ENCODE data around the gene SPRED3.
"Not testable (repeated sequence)": the region's sequence is repeated elsewhere in the genome, so short reads cannot be mapped to it uniquely, and the experiment has no call there.

Gene SPRED3

DNA sequence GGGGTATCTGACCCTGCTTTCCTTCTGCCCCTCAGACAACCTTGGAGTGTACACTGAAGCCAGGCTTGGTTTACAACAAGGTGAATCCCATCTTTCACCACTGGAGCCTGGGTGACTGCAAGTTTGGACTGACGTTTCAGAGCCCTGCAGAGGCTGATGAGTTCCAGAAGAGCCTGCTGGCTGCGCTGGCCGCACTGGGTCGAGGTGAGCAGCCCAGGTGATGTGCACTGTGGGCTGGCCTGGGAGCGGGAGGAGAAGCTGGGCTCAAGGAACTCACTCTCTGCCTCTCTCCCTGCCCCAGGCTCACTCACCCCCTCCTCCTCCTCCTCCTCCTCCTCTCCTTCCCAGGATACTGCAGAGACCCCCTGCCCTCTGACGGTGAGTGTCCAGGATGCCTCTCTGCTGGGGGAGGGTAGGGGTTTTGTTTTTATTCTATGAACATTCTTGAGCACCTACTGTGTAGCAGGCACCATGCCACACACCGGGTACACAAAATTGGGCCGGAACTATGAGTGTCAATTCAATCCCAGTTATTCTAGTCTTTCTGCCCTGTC lies 3.5 kb downstream of the SPRED3 start:
- DNase-seq (ENCODE audit: low spot score), result no peak

DNA sequence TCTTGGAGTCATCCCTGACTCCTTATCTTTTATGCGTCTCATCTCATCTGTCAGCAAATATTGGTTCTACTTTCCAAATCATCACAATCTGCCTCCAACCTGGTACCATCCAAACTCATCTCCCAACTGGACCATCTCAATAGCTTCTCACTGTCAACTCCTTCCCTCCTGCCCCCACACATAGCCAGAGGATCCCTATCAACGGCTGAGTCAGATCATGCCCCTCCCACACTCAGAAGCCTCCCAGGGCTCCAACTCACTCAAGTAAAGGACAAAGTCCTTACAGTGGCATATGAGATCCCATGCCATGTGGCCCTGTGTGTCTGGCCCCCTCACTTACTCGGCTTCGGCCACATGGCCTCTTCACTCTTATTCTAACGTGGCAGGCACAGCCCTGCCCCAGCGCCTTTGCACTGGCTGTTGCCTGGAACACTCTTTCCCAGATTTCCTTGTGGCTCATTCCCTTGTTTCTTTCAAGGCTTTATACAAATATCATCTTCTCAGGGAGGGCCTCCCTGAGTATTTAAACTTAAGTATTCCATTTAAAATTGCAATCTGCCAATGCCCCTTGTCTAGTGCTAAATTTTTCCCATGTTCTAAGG lies 4.3 kb downstream of the SPRED3 start:
- DNase-seq (ENCODE audit: low spot score), result no peak

DNA sequence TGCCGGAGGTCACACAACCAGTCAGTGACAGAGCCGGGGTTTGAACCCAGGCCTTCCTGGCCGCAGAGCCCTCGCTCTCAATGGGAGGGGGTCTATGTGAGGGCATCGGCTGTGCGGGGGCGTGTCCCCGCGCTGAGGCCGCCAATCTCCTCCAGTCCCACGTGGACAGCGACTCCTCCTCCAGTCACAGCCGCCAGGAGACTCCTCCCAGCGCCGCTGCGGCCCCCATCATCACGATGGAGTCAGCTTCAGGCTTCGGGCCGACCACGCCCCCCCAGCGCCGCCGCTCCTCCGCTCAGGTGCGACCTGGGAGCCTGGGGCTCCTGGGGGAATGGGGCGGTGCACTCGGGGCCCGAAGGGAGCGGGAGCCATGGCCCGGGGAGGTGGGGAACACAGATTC lies 6.0 kb downstream of the SPRED3 start:
- no peak for DNase-seq (ENCODE audit: low spot score)

DNA sequence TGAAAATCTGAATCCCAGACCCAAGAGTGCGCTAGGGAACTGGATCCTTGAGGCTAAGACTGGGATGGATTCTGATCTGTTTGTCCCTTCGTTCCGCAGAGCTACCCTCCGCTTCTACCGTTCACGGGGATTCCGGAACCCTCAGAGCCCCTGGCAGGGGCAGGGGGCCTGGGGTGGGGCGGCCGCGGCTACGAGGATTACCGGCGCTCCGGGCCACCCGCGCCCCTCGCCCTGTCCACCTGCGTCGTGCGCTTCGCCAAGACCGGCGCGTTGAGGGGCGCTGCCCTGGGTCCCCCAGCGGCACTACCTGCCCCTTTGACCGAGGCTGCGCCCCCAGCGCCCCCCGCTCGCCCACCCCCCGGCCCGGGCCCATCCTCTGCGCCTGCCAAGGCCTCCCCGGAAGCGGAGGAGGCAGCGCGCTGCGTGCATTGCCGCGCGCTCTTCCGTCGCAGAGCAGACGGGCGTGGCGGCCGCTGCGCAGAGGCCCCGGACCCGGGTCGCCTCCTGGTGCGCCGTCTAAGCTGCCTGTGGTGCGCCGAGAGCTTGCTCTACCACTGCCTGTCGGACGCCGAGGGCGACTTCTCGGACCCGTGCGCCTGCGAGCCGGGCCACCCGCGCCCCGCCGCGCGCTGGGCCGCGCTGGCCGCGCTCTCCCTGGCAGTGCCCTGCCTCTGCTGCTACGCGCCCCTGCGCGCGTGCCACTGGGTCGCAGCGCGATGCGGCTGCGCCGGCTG lies 7.1 kb downstream of the SPRED3 start:
- DNase-seq (ENCODE audit: low spot score), result no peak

DNA sequence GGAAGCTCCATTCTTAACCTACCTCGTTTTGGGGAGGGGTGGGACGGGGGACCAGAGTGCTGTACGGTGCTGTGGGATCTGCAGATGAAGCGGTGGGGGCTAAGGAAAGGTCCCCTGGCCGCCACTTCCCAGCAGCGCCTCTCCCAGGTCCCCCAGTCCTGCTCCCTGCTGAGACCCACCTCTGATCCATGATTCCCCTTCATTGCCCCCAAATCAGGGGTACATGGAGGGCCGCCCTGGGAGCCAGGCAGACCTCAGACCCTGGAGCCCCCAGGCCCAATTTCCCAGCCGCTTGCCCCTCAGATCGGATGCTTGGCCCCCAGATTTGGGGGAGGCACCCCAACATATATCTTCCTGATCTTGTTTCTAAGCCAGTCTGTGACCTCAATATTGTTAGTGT lies 10.6 kb downstream of the SPRED3 start:
- DNase-seq (ENCODE audit: low spot score), result no peak

DNA sequence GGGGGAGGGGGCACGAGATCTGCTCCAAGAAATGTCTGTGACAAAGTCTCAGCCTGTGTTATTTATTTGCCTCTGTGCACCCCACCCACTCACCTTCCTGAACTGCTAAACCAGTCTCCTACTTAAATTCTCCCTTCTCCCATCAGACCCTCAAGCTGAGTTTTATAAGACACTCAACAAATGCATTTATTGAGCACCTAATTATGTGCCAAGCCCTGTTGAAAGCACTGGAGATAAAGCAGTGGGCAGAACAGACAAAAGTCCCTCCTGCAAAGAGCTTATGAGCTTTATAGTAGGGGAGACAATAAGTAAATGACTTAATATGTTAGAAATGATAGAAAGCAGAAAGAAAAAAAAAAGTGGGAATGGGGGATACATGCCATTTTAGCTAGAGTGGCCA lies 11.0 kb downstream of the SPRED3 start:
- DNase-seq (ENCODE audit: low spot score), result no peak

DNA sequence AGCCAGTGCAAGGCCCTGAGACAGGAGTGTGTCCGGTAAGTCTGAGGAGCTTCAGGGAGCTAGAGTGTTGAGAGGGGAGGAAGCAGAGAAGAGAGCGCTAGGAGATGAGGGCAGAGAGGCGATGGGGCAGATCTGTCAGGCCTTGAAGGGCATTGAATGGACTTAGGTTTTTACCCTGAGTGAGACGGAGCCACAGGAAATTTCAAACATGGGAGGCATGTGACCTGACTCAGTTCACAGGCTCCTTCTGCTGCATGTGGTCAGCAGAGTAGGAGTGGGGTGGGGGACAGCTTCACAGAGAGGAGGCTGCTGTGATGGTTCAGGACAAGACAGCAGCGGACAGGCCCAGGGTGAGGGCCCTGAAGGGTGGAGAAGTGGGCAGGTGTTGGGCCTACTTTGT lies 11.9 kb downstream of the SPRED3 start:
- DNase-seq (ENCODE audit: low spot score), result no peak

DNA sequence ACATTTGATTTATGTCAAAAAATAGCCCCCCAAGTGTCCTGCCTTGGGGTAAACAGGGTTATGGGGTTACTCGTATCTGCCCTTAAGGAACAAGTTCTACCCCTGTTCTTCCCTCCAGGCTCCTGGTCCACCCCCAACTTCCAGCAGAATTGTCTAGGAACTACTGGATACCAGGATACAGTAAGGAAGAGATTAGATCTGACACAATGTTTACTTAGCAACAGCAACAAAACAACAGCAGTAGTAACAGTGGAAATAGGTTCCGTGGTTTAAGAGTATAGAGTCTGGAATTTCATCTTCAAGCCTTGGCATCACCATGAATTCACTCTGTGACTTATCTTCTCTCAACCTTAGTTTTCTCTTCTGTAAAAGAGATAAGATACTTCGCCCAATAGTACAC lies 12.7 kb downstream of the SPRED3 start:
- DNase-seq (ENCODE audit: low spot score), result no peak

DNA sequence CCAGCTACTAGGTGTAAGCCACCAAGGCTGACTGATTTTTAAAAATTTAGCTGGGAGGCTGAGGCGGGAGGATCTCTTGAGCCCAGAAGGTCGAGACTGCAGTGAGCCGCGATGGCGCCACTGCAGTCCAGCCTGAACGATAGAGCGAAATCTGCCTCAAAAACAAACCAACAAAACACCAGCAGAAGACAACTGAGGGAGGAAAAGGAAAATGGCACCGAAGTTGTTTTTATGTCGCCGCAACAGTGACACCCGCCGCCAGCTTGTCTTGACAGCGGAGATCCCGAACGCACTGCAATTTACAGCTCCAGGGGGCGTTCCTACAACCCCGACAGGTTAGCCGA lies 14.1 kb downstream of the SPRED3 start:
- DNase-seq (ENCODE audit: low spot score), result no peak

DNA sequence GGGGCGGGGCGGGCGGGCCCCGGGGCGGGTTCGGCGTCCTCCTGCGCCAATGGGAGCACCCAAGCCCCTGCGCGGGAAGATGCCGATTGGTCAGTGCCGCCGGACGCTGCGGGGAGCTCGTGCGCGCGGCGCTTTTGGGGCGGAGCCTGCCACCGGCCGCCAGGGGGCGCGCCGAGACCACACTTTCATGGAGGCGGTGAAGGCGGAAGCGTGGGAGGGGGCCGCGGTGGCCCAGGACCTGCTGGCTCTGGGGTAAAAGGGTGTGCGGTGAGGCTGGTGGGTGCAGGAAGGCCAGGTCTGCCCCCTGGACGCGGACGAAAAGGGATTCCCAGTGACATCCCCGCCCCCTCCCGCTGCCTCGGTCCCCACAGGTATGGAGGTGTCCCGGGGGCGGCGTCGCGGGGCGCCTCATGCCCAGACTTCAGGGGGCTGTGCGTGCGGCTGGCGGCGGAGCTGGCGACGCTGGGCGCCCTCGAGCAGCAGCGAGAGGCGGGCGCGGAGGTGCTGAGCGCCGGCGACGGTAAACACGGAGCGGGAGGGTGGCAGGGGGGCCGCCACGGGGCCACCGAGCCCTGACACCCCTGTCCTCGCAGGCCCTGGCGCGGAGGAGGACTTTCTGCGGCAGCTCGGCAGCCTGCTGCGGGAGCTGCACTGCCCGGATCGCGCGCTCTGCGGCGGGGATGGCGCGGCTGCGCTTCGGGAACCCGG lies 14.6 kb downstream of the SPRED3 start, which contains the start of gene FAM98C:
TSS of gene FAM98C (plus strand) at position 127 of the 708 bp plus-strand sequence. CDS start at position 188, 61 bp downstream.
- peak; percentile 100 for DNase-seq (ENCODE audit: low spot score)

DNA sequence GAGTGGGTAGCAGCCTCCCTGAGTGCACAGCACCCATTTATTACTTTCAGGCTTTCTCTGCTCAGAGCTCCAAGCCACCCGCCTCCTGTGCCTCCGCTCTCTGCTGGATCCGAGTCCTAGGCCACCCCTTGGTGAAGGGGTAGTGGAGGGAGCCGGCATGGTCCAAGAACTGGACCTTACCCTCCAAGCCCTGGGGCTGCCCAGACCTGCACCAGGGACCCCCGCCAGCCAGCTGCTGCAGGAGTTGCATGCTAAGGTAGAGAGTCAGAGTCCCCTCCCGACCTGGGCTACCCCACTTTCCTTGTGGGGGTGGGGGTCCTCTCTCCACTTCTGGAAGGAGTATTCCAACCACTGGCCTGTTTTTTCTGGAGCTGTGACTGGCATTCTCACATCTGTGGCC lies 16.4 kb downstream of the SPRED3 start:
- no peak for DNase-seq (ENCODE audit: low spot score)

DNA sequence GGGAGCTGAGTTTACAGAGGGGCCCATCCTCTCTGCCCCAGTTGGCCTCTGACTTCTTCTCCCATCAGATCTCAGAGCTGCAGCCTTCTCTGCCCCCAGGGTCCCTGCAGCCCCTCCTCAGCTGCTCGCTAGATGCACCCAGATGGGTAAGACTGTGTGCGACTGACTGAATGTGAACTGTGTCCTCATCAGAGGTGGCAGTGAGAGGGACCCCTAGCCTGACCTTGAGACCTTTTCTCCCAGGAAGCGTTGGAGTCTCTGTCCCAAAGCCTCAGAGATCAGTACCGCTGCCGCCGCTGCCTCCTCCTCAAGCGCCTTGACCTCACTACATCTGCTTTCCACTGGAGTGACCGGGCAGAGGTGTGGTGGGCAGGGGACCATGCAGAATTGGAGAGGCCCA lies 16.8 kb downstream of the SPRED3 start:
- no peak for DNase-seq (ENCODE audit: low spot score)

DNA sequence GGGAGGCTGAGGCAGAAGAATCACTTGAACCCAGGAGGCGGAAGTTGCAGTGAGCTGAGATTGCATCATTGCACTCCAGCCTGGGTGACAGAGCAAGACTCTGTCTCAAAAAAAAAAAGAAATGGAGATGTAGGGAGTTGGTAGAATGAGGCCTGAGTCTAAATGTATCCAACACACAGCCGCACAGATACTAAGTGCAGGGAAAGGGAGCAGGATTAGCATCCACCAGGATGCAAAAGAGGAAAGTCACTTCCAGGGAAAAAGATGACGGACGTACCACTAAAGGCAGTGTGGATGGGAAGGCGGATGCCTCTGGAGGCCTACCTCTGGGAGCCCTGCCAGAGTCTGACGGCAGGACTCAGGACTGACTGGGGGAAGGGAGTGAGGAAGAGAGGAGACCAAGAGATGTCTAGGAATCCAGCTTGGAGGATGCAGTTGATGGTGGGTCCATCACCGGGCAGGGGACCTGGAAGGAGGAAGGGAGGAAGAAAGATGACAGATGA lies 21.2 kb downstream of the SPRED3 start:
- no peak for DNase-seq (ENCODE audit: low spot score)

DNA sequence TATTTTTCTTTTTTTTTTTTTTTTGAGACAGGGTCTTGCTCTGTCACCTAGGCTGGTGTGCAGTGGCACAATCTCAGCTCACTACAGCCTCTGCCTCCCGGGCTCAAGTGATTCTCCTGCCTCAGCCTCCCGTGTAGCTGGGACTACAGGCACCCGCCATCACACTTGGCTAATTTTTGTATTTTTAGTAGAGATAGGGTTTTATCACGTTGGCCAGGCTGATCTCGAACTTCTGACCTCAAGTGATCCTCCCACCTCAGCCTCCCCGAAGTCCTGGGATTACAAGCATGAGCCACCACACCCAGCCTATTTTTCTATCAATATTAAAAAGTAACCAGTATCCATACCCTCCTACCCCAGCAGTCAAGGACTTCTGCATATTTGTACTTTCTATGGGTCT lies 21.9 kb downstream of the SPRED3 start:
- not testable (repeated sequence) for DNase-seq (ENCODE audit: low spot score)

DNA sequence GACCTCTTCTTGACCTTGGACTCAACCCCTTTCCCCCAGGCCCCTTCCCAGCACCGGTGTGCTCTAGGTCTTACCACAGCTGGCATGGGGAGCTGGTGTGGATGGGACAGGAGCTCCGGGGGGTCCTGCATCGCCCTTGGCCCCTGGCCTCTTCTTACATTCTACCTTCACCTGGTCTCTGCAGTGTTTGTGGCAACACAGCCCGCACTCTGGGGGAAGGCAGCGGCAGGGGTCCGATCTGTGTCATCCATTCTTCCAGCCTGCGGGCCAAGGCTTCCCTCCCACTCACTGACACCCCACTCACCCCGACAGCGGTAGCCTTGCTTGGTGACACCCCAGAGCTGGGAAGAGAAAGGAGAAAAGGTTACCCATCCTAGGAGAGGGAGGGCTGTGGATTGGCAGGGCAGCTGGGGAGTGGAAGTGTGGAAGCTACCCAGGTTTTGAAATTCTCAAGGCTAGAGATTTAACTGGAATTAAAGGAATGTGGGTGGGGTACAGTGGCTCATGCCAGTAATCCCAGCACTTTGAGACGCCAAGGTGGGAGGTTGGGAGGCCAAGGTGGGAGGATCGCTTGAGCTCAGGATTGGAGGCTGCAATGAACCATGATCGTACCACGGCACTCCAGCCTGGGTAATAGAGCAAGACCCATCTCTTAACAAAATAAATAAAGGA lies 22.7 kb downstream of the SPRED3 start:
- no peak for DNase-seq (ENCODE audit: low spot score)

DNA sequence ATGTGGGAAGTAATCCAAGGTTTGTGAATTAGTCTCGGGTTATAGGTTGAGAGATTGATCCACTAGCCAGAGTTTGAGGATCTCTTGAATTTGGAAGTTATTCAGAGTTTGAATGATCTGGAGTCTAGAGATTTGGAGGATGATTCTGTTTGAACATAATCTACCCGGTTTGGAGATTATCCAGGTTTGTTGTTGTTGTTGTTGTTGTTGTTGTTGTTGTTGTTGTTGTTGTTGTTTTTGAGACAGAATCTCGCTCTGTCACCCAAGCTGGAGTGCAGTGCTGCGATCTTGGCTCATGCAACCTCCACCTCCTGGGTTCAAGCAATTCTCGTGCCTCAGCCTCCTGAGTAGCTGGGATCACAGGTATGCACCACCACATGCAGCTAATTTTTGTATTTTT lies 23.4 kb downstream of the SPRED3 start:
- not testable (repeated sequence) for DNase-seq (ENCODE audit: low spot score)

DNA sequence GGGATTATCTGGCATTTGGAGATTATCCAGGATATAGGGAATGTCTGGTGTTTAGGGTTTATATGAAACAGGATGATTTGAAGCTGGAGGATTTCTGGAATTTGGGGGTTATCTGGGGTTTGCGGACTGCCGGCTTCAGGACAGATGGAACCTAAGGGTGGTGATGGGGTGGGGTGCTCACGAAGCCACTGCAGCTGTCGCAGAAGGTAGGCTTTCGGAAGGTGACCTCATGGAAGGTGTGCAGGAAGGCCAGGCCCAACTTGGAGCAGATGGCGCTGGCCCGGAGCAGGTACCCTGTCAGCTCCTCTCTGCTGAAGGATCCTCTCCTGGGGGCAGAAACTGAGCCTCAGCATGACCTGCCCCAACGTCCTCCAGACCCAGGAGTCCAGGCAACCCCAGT lies 24.0 kb downstream of the SPRED3 start:
- no peak for DNase-seq (ENCODE audit: low spot score)

DNA sequence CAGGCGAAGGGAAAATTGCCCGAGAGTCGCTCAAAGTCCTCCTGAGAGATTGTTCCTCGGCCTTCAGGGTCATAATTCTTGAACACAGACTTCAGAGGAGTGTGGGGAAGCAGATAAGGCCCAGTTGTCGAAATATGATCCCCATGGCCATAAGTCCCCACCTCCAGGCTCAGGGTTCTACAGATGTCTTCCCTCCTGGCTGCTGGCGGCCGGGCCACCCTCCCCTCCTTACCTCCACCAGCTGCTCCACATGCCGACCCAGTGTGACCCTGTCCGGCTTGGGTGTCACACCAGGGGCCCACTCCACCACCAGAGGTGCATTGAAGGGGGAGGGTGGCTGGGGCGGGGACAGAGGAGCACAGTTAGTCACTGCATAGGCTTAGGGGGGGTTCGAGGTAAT lies 24.5 kb downstream of the SPRED3 start:
- no peak for DNase-seq (ENCODE audit: low spot score)

DNA sequence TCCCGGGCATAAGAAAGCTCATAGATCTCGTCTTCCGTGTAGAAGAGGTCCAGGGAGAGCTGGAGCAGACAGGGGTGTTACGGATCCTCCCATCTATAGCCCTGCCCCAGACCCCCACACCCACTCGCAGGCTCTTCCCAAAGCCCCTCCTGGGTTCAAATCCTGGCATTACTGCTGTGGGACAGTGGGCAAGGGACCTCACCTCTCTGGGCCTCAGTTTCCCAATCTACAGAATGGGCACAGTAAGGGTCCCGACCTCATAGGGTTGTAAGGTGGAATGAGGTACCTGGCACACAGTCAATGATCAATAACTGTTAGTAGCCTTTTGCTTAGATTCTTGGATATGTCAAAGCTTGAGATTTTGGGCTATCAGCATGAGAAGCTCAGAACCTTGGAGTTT lies 24.9 kb downstream of the SPRED3 start:
- no peak for DNase-seq (ENCODE audit: low spot score)

DNA sequence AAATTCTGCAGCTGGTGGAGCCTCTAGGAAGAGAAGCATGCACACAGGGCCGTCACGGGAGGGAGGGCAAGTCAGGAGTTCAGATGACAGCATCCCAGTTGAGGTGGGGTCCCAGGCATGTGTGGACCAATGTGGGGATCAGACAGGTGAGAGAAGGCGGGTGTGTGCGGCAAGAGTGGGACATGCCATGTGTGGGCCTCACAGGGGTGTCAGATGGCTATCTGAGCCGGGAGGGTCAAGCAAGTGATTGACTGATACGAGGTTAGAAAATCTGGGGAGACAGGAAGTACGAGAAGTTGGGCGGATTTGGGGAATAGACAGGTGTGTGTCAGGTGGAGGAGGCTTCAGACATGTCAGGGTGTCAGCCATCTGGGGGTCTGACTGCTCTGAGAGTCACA lies 28.6 kb downstream of the SPRED3 start:
- DNase-seq (ENCODE audit: low spot score), result no peak

DNA sequence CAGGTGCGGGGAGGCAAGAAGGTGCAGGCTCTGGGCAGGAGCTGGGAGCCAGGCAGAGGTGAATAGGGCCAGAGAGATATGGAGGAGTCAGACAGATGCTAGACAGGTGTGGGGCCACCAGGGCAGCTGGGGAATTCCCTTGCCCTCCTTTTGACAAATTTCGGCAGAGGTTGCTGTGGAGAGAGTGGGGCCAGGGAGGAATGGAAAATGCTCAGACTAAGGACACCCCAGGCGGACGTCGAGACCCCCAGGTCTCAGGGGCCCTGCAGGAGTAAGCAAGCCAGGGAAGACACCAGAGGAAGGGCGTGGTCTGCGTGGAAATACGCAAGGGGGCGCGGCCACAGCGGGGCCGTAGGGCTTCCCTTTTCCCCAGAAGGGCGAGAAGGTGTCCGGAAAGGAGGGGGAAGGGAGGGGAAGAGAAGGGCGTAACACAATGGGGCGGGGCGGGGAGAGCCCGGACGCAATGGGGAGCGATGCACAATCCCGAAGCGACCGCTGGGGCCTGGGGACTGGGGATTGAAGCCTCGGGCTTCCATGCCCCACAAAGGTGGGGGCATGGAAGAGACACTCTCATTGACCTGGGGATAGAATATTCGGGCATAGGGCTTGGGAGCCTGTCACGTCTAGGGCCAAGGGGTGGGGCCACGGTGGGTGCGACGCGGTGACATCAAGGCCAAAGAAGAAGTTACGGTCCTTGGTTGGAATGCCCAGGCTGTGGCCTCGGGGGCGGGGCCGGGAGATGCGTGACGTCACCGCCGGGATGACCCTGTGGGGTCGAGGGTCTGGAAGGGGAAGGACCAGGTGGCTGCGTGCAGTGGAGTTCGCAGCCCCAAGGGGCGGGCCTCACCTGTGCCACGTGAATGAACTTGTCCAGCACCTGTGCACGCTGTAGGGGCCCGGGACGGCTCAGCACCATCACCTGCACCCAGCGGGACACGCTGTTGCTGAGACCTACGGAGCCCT lies 29.3 kb downstream of the SPRED3 start:
- DNase-seq (ENCODE audit: low spot score), result no peak
